Spleen (tissue), 7 donors: ENCODE data around the gene CDKN3.

Source experiments
- CTCF ChIP-seq, 11 experiments: fragments of 200-600 bp in 7 of 11; fragments of 450-650 bp in 4 of 11; sonication (generic) in 4 of 11; IDR thresholded peaks in 8 of 11; conservative IDR thresholded peaks in 3 of 11; 1 replicate in 7 of 11; 2 replicates in 4 of 11; pipeline versions ENCODE4 v1.4.0 to v1.8.0; 2016 to 2021; ENCODE audit warnings: antibody characterized with exemption in 11 of 11, inconsistent platforms in 4 of 11, mild to moderate bottlenecking in 1 of 11
- POLR2A ChIP-seq, 3 donors: fragments of 450-650 bp; IDR thresholded peaks; one replicate each; pipeline ENCODE4 v1.5.1; 2017; ENCODE audit warnings: antibody characterized with exemption in 3 of 3, mild to moderate bottlenecking in 1 of 3
- donor health status: DM: no; HTN: no; CAD: no; lungs with moderate emphysema.
- donor health status: DM: no; HTN: no; CAD: no.
- donor health status: DM: no; HTN: no; CAD: no.

DNA sequence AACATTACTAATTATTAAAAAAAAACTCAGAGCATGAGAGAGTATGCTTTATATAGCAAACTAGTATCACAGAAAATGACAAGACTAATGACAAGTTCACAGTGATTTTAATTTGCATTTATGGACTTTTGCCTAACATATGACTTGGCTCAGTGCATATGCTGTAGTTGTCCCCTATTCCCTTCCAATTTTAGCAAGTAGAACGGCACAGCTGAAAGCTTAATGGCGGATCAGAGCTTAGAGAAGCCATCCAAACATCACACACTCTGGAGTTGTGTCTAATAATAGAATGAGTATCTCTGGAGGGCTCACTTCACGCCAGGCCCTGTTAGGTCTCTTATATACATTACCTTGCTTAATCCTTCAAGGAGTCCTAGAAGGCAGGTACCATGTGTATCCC, 31.1 kb downstream of the CDKN3 start:
- TF ChIP-seq CTCF (IDR thresholded peaks at IDR 0.05 in 8 of 11, conservative IDR thresholded peaks at IDR 0.05 in 3 of 11) (no peak), POLR2A (IDR thresholded peaks at IDR 0.05) (no peak)
